Right atrium auricular region (tissue), 2 donors: Measurements from ENCODE around the gene MUC3A. TPM values are rescaled to one million over a fixed set of nuclear protein-coding genes. Genes with fewer than 3 reads are reported as not detected.
"Not testable (repeated sequence)": the region's sequence is repeated elsewhere in the genome, so short reads cannot be mapped to it uniquely, and the experiment has no call there.

ENCODE experiments used
- DNase-seq: peaks from one replicate; pipeline ENCODE4 v3.0.0-alpha.2; 2019; ENCODE audit warnings: low spot score
- H3K27ac ChIP-seq, 2 donors: fragments of 200-600 bp; sonication (generic); 1 replicate in 1 of 2; 2 replicates in 1 of 2; pipeline ENCODE4 v1.5.1; 2016 to 2019
- H3K27me3 ChIP-seq, 2 donors: fragments of 200-600 bp; sonication (generic); one replicate each; pipeline versions ENCODE4 v1.5.1 to v1.6.0; 2017 to 2019
- H3K36me3 ChIP-seq: fragments of 200-600 bp; sonication (generic); one replicate; pipeline ENCODE4 v1.5.1; 2016
- H3K4me1 ChIP-seq, 2 donors: fragments of 200-600 bp; sonication (generic); one replicate each; pipeline versions ENCODE4 v1.5.1 to v1.6.0; 2017 to 2019
- H3K4me3 ChIP-seq, 2 donors: fragments of 200-600 bp; sonication (generic); 1 replicate in 1 of 2; 2 replicates in 1 of 2; pipeline ENCODE4 v1.5.1; 2017 to 2019; ENCODE audit warnings: mild to moderate bottlenecking in 1 of 2, moderate library complexity in 1 of 2
- H3K9me3 ChIP-seq, 2 donors: fragments of 200-600 bp; sonication (generic); one replicate each; pipeline ENCODE4 v1.5.1; 2019
- total RNA-seq, 2 donors: library from RNA; depleted of rRNA; stranded (reverse); fragments of >200 nt; gene quantifications; one replicate each; pipeline ENCODE4 v1.1.0, GENCODE V29; 2016
- TF ChIP-seq, protein P1 (sequence below), 2 donors: fragments of 200-600 bp; sonication (generic); IDR thresholded peaks; one replicate each; pipeline ENCODE4 v1.5.1; 2019; ENCODE audit warnings: antibody characterized with exemption in 2 of 2

The MUC3A gene, protein sequence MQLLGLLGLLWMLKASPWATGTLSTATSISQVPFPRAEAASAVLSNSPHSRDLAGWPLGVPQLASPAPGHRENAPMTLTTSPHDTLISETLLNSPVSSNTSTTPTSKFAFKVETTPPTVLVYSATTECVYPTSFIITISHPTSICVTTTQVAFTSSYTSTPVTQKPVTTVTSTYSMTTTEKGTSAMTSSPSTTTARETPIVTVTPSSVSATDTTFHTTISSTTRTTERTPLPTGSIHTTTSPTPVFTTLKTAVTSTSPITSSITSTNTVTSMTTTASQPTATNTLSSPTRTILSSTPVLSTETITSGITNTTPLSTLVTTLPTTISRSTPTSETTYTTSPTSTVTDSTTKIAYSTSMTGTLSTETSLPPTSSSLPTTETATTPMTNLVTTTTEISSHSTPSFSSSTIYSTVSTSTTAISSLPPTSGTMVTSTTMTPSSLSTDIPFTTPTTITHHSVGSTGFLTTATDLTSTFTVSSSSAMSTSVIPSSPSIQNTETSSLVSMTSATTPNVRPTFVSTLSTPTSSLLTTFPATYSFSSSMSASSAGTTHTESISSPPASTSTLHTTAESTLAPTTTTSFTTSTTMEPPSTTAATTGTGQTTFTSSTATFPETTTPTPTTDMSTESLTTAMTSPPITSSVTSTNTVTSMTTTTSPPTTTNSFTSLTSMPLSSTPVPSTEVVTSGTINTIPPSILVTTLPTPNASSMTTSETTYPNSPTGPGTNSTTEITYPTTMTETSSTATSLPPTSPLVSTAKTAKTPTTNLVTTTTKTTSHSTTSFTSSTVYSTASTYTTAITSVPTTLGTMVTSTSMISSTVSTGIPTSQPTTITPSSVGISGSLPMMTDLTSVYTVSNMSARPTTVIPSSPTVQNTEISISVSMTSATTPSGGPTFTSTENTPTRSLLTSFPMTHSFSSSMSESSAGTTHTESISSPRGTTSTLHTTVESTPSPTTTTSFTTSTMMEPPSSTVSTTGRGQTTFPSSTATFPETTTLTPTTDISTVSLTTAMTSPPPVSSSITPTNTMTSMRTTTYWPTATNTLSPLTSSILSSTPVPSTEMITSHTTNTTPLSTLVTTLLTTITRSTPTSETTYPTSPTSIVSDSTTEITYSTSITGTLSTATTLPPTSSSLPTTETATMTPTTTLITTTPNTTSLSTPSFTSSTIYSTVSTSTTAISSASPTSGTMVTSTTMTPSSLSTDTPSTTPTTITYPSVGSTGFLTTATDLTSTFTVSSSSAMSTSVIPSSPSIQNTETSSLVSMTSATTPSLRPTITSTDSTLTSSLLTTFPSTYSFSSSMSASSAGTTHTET (N-terminal part only)
- under 1 TPM in 1 of 2 donors, not detected in 1; 0.24 TPM for total RNA-seq

DNA sequence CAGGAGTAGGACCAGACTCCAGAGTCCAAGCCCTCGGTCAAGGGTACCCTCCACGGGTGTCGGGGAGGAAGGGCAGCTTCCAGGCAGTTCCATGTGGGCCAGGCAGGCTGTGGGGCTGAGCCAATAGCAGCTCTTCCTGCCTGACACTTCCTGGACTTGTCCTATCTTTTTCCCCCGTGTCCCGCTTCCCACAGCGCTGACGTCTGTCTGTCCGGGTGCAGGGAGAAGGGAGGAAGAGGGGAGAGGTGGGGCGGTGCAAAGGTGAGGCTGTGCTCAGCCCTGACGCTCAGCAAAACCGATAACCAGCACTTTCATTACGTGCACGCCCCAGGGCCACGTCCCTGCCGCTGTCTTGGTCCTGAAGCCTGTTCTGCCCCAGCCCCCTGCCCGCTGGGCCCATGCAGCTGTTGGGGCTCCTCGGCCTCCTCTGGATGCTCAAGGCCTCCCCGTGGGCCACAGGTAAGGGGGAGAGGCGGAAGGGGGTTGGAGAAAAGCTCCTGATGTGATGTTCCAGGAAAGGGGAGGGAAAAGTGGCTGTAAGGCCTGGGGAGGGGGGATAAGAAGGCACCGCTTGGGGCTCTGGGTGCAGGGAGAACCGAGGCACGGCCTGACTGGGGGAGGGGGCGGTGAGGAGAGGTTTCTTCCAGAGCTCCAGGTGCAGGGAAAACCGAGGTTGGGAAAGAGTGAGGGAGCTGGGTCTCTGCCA is at the start of gene MUC3A:
Gene MUC3A (plus strand): TSS at position 308 of the 706 bp plus-strand sequence. CDS start 91 bp downstream, at position 399.
- no peak for DNase-seq
- Histone ChIP-seq H3K36me3 (no peaks in the 10 kb centered on the region), H3K27ac (peak within 1 kb of the TSS in 1 of 2 donors; percentile 35), H3K27me3 (no peaks in the 10 kb centered on the region), H3K4me1 (no peaks in the 10 kb centered on the region), H3K4me3 (peak within 1 kb of the TSS in 1 of 2 donors; percentile 17), H3K9me3 (no peaks in the 10 kb centered on the region)
- TF ChIP-seq, protein P1, sequence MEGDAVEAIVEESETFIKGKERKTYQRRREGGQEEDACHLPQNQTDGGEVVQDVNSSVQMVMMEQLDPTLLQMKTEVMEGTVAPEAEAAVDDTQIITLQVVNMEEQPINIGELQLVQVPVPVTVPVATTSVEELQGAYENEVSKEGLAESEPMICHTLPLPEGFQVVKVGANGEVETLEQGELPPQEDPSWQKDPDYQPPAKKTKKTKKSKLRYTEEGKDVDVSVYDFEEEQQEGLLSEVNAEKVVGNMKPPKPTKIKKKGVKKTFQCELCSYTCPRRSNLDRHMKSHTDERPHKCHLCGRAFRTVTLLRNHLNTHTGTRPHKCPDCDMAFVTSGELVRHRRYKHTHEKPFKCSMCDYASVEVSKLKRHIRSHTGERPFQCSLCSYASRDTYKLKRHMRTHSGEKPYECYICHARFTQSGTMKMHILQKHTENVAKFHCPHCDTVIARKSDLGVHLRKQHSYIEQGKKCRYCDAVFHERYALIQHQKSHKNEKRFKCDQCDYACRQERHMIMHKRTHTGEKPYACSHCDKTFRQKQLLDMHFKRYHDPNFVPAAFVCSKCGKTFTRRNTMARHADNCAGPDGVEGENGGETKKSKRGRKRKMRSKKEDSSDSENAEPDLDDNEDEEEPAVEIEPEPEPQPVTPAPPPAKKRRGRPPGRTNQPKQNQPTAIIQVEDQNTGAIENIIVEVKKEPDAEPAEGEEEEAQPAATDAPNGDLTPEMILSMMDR (IDR thresholded peaks at IDR 0.05): no peak

DNA sequence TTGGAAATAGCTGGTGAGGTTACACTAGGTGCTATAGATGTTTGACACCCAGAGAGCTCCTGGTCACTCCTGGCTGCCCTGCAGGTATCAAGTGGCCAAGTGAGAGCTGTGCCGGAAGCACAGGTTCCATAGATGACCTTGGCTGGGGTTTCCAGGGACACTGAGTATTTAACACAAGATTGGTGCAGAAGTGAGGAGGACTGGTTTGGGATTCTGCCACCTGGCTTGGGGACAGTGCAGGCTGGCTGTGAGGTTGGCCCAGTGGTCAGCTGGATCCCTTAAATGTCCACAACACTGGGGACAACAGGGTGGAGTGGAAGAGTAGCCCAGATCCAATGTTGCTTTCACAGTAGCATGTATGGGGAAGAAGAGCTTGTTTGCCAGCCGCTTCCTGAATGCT is 48.4 kb upstream of the MUC3A start:
- DNase-seq: no peak
- Histone ChIP-seq H3K9me3 (no peaks in the 10 kb centered on the region), H3K36me3 (no peaks in the 10 kb centered on the region), H3K27ac (no peak overlapping the region), H3K4me3 (no peak overlapping the region), H3K4me1 (peaks cover 0 to 8% of the 10 kb centered on the region in 2 donors), H3K27me3 (peaks cover 0 to 13% of the 10 kb centered on the region in 2 donors)
- TF ChIP-seq, protein P1 (IDR thresholded peaks at IDR 0.05): no peak

DNA sequence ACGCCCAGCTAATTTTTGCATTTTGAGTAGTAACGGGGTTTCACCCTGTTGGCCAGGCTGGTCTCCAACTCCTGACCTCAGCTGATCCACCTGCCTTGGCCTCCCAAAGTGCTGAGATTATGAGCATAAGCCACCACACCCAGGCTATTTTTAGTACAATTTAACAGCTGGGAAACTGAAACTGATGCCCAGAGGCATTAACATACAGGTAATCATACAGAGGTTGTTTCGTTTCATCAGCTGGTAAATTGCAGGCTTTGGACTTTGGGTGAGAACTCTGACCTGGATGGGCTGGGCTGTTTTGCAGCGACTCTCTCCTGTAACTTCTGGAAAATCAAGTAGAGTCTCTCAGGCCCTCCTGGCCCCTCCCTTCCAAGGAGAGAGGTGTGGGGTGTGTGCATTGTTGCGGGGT is 47.4 kb upstream of the MUC3A start:
- H3K9me3 ChIP-seq: no peaks in the 10 kb centered on the region
- no peak overlapping the region for H3K27ac ChIP-seq
- H3K27me3 ChIP-seq: peaks cover 0 to 7% of the 10 kb centered on the region in 2 donors
- H3K36me3 ChIP-seq: no peaks in the 10 kb centered on the region
- H3K4me3 ChIP-seq: no peak overlapping the region
- DNase-seq: no peak
- H3K4me1 ChIP-seq: no peaks in the 10 kb centered on the region
- TF ChIP-seq, protein P1 (IDR thresholded peaks at IDR 0.05): no peak

DNA sequence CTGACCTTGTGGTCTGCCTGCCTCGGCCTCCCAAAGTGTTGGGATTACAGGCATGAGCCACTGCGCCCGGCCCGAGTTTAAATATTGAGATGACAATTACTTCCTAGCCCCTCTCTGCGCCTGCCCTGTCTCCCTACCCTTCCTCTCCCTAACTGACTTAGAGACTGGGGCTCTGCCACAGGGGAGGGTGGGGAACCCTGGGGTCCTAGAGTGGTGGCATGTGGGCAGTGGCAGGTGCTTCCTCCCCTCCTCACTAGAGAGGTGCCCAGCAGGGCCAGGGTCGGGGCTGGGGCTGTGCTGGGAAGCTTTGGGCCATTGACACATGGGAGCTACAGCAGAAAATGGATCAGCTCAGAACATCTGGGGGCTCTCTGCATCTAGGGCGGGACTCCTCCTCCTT is 46.7 kb upstream of the MUC3A start:
- no peaks in the 10 kb centered on the region for H3K36me3 ChIP-seq
- no peak for DNase-seq
- peaks cover 0 to 5% of the 10 kb centered on the region in 2 donors for H3K27me3 ChIP-seq
- H3K4me1 ChIP-seq: no peaks in the 10 kb centered on the region
- TF ChIP-seq, protein P1 (IDR thresholded peaks at IDR 0.05): no peak
- H3K4me3 ChIP-seq: no peak overlapping the region
- no peaks in the 10 kb centered on the region for H3K9me3 ChIP-seq
- no peak overlapping the region for H3K27ac ChIP-seq

DNA sequence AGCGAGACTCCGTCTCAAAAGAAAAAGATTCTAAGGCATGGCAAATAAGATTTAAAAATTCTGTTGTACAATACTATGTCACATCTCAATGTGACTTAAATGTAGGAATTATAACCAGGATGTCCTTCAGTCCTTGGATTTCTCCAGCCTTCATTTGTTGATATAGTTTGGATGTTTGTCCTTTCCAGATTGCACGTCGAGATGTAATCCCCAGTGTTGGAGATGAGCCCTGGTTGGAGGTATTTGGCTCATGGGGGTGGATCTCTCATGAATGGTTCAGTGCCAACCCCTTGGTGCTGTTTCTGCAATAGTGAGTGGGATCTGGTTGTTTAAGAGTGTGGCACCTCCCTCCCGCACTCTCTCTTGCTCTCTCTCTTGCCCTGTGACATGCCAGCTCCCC is 40.8 kb upstream of the MUC3A start:
- Histone ChIP-seq H3K9me3 (no peaks in the 10 kb centered on the region), H3K27me3 (no peaks in the 10 kb centered on the region), H3K4me1 (no peaks in the 10 kb centered on the region), H3K27ac (no peak overlapping the region), H3K36me3 (no peaks in the 10 kb centered on the region), H3K4me3 (no peak overlapping the region)
- TF ChIP-seq, protein P1 (IDR thresholded peaks at IDR 0.05): no peak
- no peak for DNase-seq

DNA sequence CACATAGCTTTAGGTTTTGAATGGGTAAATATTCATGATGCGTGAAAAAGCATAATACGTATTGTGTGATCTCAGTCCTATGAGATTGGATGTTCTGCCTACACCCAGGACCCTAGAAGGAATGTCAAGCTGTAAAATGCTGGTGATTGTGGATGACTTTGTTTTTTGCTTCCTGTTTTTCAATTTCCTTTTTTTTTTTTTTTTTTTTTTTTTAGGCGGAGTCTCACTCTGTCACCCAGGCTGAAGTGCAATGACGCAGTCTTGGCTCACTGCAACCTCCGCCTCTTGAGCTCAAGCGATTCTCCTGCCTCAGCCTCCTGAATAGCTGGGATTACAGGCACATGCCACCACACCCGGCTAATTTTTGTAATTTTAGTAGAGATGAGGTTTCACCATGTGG is 38.9 kb upstream of the MUC3A start:
- DNase-seq, H3K27ac ChIP-seq, H3K4me3 ChIP-seq, H3K36me3 ChIP-seq, H3K4me1 ChIP-seq, H3K9me3 ChIP-seq, H3K27me3 ChIP-seq: not testable (repeated sequence)
